Brain pericyte (primary cell): ENCODE results near the gene KRT6A.

ENCODE experiments used
- DNase-seq: peaks from one replicate; pipeline ENCODE4 v3.0.0-alpha.2; 2012; ENCODE audit warnings: low read depth, low spot score

The KRT6A gene

DNA sequence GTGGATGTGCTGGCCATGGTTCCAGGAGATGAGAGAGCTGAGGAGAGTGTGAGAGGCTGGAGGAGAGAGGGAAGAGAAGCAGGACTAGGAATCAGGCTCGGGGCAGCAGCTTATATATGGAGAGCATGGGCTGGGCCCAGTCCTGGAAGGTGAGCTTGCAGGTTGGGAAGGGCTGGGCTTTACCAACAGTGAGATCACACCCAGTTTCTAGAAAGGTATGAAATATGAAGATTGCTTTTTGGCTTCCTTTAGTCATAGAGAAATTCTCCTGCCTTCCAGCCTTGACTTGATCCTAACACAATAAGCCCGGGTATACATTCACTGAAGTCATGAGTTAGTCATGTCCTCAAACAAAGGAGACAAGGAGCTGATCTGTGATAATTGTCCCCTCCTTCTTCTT, at the start of gene KRT6A:
Gene KRT6A (minus strand): TSS at position 86 of the 400 bp plus-strand sequence. CDS start 69 bp downstream, at position 17.
- DNase-seq, result no peak

DNA sequence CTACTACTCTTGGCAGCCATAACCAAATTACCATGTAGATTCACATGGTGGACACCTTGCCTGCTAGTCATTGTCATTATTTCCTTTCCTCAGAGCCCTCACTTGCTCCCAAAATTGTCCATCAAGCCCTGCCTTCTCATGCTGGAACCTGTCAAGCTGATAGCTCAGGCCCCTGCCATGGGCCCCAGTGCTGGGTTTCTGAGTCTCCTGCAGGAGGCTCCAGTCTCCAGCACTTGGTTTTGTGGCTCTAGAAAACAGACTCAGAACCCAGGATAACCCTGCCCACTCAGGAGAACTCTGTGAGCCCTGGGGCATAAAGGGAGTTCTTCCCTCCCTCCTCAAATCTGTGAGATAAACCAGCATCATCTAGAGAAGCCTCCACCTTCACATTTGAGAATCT, 49.1 kb upstream of the KRT6A start:
- no peak for DNase-seq

DNA sequence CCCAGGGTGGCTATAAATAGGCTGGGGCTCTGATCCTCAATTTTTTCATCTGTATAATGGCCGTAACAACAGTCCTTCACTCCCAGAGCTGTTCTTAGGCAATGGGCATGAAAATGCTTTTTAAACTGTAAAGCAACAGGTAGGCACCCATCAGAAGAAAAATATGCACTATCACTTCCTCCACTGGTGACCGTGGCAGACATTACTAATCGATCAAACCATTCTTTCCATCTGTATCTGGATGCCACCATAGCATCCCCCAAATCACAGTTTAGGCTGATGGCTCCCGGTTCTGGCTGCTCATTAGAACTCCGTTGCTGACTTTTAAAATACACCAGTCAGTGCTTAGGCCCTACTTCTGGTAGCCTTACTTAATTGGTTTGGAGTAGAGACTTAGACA, 48.7 kb upstream of the KRT6A start:
- no peak for DNase-seq

DNA sequence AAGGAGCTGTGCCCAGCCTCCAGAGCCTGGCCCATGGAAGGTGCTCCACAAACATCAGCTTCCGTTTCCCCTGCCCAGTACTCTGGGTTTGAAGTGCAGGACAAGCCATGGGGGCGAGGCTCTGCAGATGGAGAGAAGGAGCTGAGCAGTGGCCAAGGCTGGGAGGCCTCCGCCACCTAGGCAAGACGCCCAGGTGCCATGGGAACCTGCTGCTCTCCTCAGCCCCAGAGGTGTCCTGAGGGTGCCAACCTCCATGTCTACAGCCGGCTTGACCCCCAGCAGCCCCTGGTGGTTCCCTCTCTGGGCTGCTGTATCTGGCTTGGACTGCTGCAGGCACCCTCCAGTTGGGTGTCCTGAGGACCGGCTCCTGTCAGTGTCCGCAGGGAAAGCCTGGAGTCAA, 47.5 kb upstream of the KRT6A start:
- no peak for DNase-seq

DNA sequence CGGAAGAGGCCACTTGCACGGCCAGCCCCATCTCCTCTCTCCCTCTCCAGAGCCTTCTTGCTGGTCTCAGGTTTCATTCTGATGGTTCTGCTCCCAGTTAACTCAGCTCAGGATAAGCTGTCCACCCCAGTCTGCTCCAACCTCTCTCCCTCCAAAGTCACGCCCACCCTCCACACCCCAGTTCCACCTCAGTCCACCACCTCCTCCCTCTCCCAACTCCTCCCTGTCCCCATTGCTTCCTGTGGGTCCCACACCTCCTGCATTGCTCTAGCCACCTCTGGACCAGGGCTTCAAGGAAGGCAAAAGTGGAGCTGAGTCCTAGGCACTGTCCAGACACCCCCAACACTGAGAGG, 46.7 kb upstream of the KRT6A start:
- no peak for DNase-seq

DNA sequence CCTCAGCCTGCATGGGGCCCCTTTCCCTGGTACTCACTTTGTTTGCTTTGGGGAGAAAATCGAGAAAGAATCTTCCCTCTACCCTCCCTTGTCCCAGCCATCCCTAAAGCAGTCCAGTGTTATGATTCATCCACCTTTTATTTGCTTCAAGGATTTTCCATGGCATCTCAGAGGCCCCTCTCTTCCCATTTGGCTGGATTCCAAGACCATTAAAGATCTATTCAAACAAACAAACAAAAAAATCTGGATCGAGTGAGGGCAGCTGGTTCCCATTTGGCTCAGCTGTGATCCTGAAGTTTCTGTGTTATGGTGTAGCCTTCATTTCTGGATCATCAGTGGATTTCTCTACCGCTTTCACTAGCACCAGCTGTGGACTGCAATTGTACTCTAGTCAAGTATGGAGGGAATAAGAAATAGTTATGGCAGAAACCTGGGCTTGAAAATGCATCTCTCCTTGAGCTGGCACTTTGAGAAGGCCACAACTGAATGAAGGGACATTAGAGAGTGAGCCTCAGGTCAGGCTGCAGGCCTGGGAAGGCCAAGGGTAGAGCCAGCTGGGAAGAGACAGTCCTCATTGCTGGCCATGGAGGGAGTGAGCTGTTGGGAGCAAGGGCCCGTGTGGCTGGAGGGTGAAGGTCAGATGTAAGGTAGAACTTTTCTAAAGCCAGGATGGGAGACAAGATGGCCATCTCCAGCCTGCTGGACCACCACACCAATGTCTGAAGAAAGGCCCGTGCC, 46.2 kb upstream of the KRT6A start:
- no peak for DNase-seq

DNA sequence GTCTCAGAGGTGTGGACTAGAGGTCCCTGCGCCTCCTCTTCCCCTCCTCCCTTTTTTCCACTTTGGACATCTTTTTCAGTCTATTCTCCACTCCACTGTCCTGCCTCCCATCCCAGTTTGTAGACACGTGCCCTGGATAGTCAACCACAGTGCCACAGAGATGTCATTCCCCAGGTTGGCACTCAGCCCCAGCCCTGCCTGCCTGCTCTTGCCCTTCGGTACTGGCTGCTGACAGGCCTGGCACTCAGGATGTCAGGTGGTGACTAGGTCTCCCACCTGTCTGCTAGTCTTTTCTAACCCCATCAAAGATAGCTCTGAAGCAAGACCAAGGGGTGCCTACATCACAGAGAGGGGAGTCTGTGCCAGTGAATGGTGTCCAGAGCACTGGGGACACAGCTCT, 44.0 kb upstream of the KRT6A start:
- no peak for DNase-seq

DNA sequence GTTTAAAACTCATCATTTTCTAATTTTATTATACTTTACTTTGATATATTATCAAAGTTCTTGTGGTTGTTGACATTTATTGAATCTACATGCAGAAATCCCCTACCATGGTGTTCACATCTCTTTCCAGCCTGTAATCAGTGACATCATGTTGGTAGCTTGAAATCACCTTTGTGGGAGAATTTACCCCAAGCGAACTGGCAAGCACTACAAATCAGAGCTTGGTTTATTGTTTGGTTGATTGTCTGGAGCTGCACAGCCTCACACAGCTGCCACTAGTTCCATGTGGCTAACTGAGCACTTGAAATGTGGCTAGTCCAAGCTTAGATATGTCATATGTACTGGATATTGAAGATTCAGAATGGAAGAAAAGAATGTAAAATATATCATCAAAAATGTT, 42.5 kb upstream of the KRT6A start:
- DNase-seq, result no peak

DNA sequence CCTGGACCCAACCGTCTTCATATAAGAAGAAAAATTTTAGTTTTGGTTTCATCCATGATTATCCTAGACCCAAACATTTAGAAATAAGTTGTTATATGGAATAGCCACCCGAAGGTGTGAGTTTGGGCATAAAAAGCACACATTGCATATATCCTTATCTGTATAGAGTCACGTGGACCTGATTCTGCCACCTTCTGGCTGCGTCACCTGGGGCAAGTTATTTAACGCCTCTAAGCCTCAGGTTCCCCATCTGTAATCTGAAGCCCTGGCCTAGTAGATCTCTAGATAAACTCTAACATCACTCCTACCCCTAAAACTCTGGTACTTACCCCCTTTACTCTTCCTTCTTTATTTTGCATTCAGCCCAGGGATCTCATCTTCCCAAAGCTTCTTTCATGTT, 41.4 kb upstream of the KRT6A start:
- DNase-seq, result no peak

DNA sequence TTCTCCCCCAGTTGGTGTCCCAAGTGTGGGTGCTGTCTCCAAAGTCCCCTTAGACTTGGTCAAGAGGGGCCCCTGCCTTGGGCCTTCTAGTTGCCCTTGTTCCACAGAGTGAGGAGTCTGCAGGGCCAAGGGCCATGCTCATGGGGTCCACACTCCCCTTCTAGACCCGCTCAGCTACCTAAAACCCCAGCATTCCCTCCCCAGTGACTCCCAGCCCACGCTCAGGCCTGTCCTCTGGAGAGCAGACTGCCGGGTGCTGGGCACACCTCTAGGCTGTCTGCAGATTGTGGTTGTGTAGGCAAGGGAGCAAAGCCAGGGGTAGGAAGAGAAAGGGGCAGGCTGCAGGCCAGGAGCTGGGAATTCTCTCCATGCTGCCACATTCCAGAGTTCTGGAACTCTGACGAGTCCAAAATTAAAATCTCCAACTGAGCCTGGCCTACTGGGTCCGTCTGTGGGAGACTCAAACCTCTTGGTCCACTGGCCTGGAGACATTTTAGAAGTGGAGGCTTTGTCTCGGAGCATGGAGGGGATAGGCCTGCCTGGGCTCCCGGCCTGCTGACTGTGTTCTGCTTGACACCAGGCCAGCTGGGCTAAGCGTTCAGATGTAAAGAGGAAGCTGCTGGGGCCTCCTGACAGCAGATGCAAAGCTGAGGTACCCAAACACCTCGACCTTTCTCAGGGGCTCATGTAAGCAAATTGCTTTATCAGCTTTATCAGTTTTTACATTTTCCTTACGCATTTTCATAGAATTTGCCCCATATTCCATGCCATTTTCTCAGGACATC, 40.8 kb upstream of the KRT6A start:
- no peak for DNase-seq

DNA sequence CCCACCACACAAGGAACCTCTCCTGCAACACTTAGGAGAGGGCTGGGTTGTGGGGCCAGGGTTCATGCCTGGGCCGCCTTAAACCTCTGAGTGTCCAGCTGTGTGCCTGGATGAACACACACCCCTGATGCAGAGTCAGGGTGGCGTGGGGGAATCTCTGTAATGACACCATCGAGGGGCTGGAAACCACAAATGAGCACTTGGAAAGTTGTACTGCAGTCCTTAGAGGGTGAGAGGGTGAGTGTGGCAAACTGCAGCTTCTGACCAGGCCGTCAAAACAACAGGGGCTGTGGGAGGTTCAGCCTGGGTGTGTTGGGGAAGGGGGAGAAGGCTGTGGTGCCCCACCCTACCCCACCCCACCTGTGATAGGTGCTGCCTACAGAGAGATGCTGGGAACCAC, 39.6 kb upstream of the KRT6A start:
- no peak for DNase-seq

DNA sequence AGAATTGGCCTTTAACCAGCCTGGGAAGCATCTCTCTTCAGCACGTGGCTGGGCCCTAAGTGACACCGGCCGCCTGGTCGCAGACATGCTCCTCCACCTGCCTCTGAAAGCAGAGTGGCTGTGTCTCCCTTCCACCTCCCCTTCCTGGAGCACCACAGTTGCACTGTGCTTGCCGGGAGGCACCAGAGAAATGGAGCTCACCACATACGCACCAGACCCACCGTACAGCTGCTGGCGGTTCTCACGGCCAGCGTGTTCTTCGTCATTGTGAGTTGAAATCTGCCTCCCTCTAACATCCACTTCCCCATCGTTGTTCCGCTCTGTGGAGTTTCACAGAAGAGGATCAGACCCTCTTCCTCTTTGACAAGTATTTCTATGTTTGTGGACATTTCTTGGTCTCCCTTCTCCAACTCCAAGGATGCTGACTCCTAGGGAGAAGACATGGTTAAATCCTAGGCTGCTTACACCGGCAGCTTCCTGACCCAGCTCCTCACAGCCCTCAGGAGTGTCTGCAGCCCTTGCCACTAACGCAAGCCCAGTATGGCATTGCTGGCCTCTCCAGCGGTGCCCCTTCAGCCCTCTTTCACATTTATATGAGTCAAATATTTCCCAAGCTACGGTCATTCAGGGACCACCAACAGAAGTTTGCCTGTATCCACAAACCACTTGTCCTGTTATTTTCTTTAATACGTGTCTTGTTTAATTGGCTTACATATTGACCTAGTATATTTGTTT, 38.7 kb upstream of the KRT6A start:
- DNase-seq, result no peak

DNA sequence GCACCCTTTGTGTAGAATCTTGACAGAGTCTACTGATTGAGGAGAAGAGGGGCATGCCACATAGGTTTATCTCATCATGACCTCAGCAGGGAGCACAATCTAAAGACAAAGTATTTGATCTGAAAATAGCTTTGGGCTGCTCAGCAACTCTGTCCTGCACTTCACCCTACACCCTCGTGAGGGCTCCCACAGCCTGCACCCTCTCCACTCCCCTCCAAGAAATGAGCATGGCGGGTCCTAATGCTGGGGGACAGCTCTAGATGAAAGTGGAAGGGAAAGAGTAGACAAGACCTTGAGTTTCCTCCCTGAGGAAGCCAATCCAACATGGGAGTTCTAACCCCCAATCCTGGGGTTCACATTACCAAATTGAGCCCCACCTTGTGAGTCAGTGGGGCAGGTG, 37.8 kb upstream of the KRT6A start:
- DNase-seq, result no peak

DNA sequence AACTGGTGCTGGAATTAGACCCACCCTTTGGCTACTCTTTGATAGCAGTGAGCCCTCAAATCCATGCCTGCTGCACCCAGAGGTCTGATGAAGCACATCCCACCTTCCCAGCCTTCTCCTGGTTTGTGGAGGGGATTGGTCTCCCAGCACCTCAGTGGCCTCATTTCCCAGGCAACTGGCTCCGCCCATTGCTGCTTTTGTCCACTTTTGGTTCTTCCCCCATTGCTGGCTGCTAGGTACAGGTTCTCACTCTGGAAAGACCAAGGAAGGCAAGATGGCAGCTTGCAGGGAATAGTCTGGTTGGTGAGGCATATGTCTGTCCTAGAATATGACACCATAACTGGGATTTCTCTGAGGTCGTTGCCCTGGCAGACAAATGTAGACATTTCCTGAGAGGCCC, 37.3 kb upstream of the KRT6A start:
- DNase-seq, result no peak

DNA sequence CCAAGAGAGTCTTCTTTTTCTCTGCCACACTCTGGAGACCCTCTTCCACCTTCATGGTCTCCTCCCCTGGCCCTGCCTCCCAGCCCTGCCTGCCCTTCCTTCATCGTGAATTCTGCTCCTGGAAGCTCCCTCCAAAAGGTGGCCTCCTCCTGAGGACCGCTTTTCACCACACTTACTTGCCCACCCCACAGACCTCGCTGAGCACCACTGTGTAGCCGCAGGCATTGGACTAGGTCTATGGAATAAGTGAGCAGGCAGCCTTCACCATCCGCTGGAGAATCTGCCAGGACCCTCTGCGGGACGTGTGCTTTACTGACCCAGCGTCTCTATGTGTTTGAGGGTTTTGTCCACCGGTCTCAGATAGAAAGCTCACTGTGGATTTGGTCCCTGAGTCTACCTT, 36.8 kb upstream of the KRT6A start:
- DNase-seq, result no peak

DNA sequence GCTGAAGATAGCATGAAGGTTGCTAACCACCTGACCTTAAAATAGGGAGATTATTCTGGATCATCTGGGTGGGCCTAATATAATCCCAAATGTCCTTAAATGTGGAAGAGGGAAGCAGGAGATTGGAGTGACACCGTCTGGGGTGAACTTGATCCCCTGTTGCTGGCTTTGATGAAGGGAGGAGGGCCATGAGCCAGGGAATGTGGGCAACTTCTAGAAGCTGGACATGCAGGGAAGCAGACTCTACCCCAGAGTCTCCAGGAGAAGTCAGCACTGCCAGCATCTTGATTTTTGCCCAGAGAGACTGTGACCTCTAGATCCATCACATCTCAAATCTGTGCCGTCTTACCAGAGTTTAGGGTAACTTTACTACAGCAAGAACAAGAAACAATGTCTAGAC, 36.4 kb upstream of the KRT6A start:
- DNase-seq, result no peak

DNA sequence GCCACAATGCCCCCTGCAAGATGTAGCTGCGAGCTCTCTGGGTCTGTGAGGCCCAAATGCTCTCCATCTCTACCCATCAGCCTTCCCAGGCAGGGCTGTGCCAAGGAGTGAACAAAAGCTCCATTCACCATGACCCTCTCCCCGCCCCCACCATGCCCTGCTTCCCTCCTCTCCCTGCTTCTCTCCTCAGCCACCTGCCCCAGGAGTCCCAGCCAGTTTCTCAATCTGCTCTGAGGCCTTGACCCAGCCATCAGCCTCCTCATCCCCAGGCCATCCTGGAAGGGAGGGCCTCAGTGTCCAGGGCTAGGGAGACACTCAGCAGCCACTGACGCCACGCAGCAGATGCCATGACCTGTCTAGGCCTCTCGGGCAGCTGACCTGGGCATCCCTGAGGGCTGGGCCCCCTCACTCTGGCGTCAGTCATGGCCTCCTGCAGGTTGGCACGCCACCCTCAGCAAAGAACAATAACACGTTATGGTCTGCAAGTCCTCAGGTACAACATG, 35.6 kb upstream of the KRT6A start:
- DNase-seq, result no peak

DNA sequence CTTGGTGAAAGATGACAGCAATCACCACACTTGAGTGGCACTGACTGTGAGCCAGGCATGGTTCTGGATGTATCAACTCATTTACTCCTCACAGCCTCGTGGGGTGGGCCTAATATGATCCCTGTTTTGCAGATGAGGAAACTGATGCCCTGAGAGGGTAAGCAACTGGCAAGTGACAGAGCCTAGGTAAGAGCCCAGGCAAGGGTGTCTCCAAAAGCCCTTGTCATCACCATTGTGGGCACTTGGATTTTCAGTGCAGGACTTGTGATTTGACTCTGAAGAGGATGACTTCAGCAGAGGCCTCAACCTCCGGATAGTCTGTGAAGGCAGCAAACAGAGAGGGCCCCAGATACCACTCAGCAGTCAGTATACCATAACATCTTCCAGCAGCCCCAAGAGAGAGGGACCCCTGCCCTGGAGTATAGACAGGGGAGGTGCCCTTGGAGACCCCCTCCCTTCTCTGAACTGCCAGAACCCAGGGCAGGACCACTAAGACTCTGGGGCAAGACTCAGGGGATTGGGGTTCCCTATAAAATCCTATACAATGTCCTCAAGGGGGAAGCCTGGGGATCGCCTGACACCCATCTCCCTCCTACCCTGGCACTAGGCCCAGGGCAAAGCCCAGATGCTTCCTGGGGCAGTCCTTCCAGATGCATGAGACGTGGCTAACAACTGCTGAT, 34.2 kb upstream of the KRT6A start:
- DNase-seq, result no peak

DNA sequence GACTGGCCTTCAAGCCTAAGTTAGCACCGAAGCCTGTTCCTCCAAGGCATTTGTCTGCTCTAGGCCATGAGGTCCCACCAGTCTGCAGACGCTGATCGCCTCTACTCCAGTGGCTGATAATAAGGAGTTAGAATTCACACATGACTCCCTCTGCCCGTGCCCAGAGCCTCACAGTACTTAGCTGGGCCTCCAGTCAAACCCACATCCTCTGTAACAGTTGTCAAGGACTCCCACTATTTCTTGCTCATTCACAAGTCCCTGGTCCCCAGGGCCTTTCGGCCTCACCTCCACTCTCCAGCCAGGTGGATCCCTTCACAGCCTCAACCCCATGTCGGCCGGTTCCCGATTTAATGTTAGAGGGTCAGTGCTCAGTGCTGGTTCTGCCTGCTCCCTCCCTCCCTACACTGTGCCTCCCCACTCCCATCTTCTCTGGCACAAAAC, 33.5 kb upstream of the KRT6A start:
- no peak for DNase-seq

DNA sequence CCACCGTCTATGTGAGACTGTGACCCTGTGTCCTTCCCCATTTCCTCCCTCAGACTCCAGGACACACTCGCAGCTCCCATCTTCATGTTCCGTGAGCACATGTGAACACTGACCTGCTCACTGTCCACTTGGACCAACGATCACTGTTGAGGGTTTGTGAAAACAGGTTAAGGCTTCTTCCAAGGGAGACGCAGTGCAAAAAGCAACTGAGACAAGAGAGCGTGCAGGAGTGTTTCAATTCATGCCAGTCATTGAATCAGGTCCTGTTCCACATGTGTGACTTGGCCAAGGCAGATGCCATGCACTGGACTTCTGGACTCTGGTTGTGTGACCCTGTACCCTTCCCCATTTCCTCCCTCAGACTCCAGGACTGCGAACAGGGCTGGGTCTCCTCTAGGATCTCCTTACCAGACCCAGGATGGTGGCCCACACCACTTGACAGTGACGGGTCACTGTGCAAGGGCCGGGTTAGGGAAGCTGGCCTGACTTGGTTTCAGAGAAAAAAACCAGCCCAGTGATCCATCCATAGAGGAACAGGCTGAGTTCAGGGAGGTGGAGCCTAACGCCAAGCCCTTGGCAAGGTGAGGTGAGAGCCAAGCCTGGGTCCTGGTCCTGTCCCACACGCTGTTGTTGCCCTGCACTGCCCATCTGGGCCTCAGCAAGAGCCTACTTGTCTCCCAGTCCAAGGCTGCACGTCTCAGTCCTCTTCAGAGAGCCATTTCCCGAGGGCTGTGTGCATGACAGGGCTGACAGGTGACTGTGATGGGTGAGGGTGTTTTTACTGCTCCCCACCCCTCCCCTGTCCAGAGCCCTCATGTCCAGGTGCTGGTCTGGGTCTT, 32.8 kb upstream of the KRT6A start:
- no peak for DNase-seq
